ENCODE measurements around the gene MKI67.

Gene MKI67

GRCh38 chr10:128103229-128103714 lies 23.0 kb downstream of the MKI67 start:
- Histone ChIP-seq H3K4me3 (ENCODE audit: low read length in 2 of 2) (no peak overlapping the region), H4K91ac (ENCODE audit: low read depth, low read length, poor library complexity) (no peak overlapping the region), H3K27ac (replicated peaks; ENCODE audit: low read length) (no peak overlapping the region), H3K79me1 (ENCODE audit: low read depth, low read length) (peaks cover 2% of the 10 kb centered on the region), H3K14ac (ENCODE audit: low read length) (no peak overlapping the region), H3K4ac (ENCODE audit: low read length) (no peak overlapping the region), H2BK15ac (ENCODE audit: low read length) (no peak overlapping the region), H3K23ac (ENCODE audit: low read depth, low read length, poor library complexity) (no peak overlapping the region), H2AFZ (ENCODE audit: low read length) (no peak overlapping the region), H3K18ac (ENCODE audit: low read length) (no peak overlapping the region), H3K9me3 (replicated peaks in 1 of 2; ENCODE audit: control insufficient read depth in 2 of 2, insufficient read depth in 1 of 2, low read depth in 1 of 2, low read length in 2 of 2) (no peaks in the 10 kb centered on the region), H2BK5ac (ENCODE audit: low read length) (no peak overlapping the region), H2BK12ac (ENCODE audit: low read length) (no peak overlapping the region), H2AK5ac (ENCODE audit: low read depth, low read length) (no peak overlapping the region), H3K36me3 (replicated peaks in 1 of 2; ENCODE audit: control insufficient read depth in 2 of 2, insufficient read depth in 2 of 2, low read length in 2 of 2) (peaks cover 79 to 100% of the 10 kb centered on the region in 2 donors), H3K4me1 (ENCODE audit: control insufficient read depth in 2 of 2, insufficient read depth in 1 of 2, low read depth in 1 of 2, low read length in 2 of 2) (no peaks in the 10 kb centered on the region), H3K4me2 (ENCODE audit: insufficient read depth, low read length, poor library complexity, severe bottlenecking) (no peak overlapping the region), H2BK120ac (ENCODE audit: low read depth, low read length) (no peak overlapping the region), H3K9ac (ENCODE audit: low read depth, low read length, poor library complexity) (no peak overlapping the region), H4K8ac (ENCODE audit: low read depth, low read length) (no peak overlapping the region), H3K27me3 (ENCODE audit: control insufficient read depth in 3 of 3, insufficient read depth in 3 of 3, low read depth in 1 of 3, low read length in 3 of 3) (no peaks in the 10 kb centered on the region)
- DNase-seq (ENCODE audit: low spot score): no peak
- WGBS, 2 donors (ENCODE audit: extremely low coverage in 2 of 2, insufficient read length in 2 of 2, insufficient replicate concordance in 1 of 2): no CpG with 5 or more reads among the region's 8 CpGs

- no peak overlapping the region for H3K4me2 ChIP-seq (ENCODE audit: insufficient read depth, low read length, poor library complexity, severe bottlenecking)
- H4K8ac ChIP-seq (ENCODE audit: low read depth, low read length): no peak overlapping the region
- DNase-seq (ENCODE audit: low spot score): no peak
- H2BK12ac ChIP-seq (ENCODE audit: low read length): no peak overlapping the region
- H3K14ac ChIP-seq (ENCODE audit: low read length): no peak overlapping the region
- H3K23ac ChIP-seq (ENCODE audit: low read depth, low read length, poor library complexity): no peak overlapping the region
- no peak overlapping the region for H2BK120ac ChIP-seq (ENCODE audit: low read depth, low read length)
- H2BK15ac ChIP-seq (ENCODE audit: low read length): no peak overlapping the region
- H3K18ac ChIP-seq (ENCODE audit: low read length): no peak overlapping the region
- H3K27me3 ChIP-seq (ENCODE audit: control insufficient read depth in 3 of 3, insufficient read depth in 3 of 3, low read depth in 1 of 3, low read length in 3 of 3): no peaks in the 10 kb centered on the region
- peaks cover 2% of the 10 kb centered on the region for H3K79me1 ChIP-seq (ENCODE audit: low read depth, low read length)
- no CpG with 5 or more reads among the region's 19 CpGs for WGBS, 2 donors (ENCODE audit: extremely low coverage in 2 of 2, insufficient read length in 2 of 2, insufficient replicate concordance in 1 of 2)
- no peak overlapping the region for H3K27ac ChIP-seq (replicated peaks; ENCODE audit: low read length)
- H3K9me3 ChIP-seq (replicated peaks in 1 of 2; ENCODE audit: control insufficient read depth in 2 of 2, insufficient read depth in 1 of 2, low read depth in 1 of 2, low read length in 2 of 2): no peaks in the 10 kb centered on the region
- no peak overlapping the region for H3K4me3 ChIP-seq (ENCODE audit: low read length in 2 of 2)
- H2AK5ac ChIP-seq (ENCODE audit: low read depth, low read length): no peak overlapping the region
- H3K36me3 ChIP-seq (replicated peaks in 1 of 2; ENCODE audit: control insufficient read depth in 2 of 2, insufficient read depth in 2 of 2, low read length in 2 of 2): peaks cover 79 to 100% of the 10 kb centered on the region in 2 donors
- no peak overlapping the region for H3K9ac ChIP-seq (ENCODE audit: low read depth, low read length, poor library complexity)
- H2BK5ac ChIP-seq (ENCODE audit: low read length): no peak overlapping the region
- H3K4ac ChIP-seq (ENCODE audit: low read length): no peak overlapping the region
- H4K91ac ChIP-seq (ENCODE audit: low read depth, low read length, poor library complexity): no peak overlapping the region
- no peaks in the 10 kb centered on the region for H3K4me1 ChIP-seq (ENCODE audit: control insufficient read depth in 2 of 2, insufficient read depth in 1 of 2, low read depth in 1 of 2, low read length in 2 of 2)
- H2AFZ ChIP-seq (ENCODE audit: low read length): no peak overlapping the region
Observed at GRCh38 chr10:128102480-128103228, 23.6 kb downstream of the MKI67 start.

- Histone ChIP-seq H3K27ac (replicated peaks; ENCODE audit: low read length) (no peak overlapping the region), H3K18ac (ENCODE audit: low read length) (no peak overlapping the region), H2BK15ac (ENCODE audit: low read length) (no peak overlapping the region), H3K23ac (ENCODE audit: low read depth, low read length, poor library complexity) (no peak overlapping the region), H2BK12ac (ENCODE audit: low read length) (no peak overlapping the region), H3K79me1 (ENCODE audit: low read depth, low read length) (peaks cover 2% of the 10 kb centered on the region), H3K4ac (ENCODE audit: low read length) (no peak overlapping the region), H4K8ac (ENCODE audit: low read depth, low read length) (no peak overlapping the region), H3K4me1 (ENCODE audit: control insufficient read depth in 2 of 2, insufficient read depth in 1 of 2, low read depth in 1 of 2, low read length in 2 of 2) (no peaks in the 10 kb centered on the region), H3K9ac (ENCODE audit: low read depth, low read length, poor library complexity) (no peak overlapping the region), H3K27me3 (ENCODE audit: control insufficient read depth in 3 of 3, insufficient read depth in 3 of 3, low read depth in 1 of 3, low read length in 3 of 3) (no peaks in the 10 kb centered on the region), H4K91ac (ENCODE audit: low read depth, low read length, poor library complexity) (no peak overlapping the region), H2AK5ac (ENCODE audit: low read depth, low read length) (no peak overlapping the region), H3K4me2 (ENCODE audit: insufficient read depth, low read length, poor library complexity, severe bottlenecking) (no peak overlapping the region), H3K14ac (ENCODE audit: low read length) (no peak overlapping the region), H2AFZ (ENCODE audit: low read length) (no peak overlapping the region), H3K36me3 (replicated peaks in 1 of 2; ENCODE audit: control insufficient read depth in 2 of 2, insufficient read depth in 2 of 2, low read length in 2 of 2) (peaks cover 77 to 100% of the 10 kb centered on the region in 2 donors), H3K4me3 (ENCODE audit: low read length in 2 of 2) (no peak overlapping the region), H2BK5ac (ENCODE audit: low read length) (no peak overlapping the region), H3K9me3 (replicated peaks in 1 of 2; ENCODE audit: control insufficient read depth in 2 of 2, insufficient read depth in 1 of 2, low read depth in 1 of 2, low read length in 2 of 2) (no peaks in the 10 kb centered on the region), H2BK120ac (ENCODE audit: low read depth, low read length) (no peak overlapping the region)
- WGBS, 2 donors (ENCODE audit: extremely low coverage in 2 of 2, insufficient read length in 2 of 2, insufficient replicate concordance in 1 of 2): no CpG with 5 or more reads among the region's 1 CpG
- no peak for DNase-seq (ENCODE audit: low spot score)
Observed at GRCh38 chr10:128101901-128102300, 24.3 kb downstream of the MKI67 start.

- Histone ChIP-seq H3K4me1 (ENCODE audit: control insufficient read depth in 2 of 2, insufficient read depth in 1 of 2, low read depth in 1 of 2, low read length in 2 of 2) (peaks cover 0 to 2% of the 10 kb centered on the region in 2 donors), H3K79me1 (ENCODE audit: low read depth, low read length) (peaks cover 2% of the 10 kb centered on the region), H3K14ac (ENCODE audit: low read length) (no peak overlapping the region), H3K4me3 (ENCODE audit: low read length in 2 of 2) (no peak overlapping the region), H3K18ac (ENCODE audit: low read length) (no peak overlapping the region), H3K4ac (ENCODE audit: low read length) (no peak overlapping the region), H4K91ac (ENCODE audit: low read depth, low read length, poor library complexity) (no peak overlapping the region), H3K9ac (ENCODE audit: low read depth, low read length, poor library complexity) (no peak overlapping the region), H3K27me3 (ENCODE audit: control insufficient read depth in 3 of 3, insufficient read depth in 3 of 3, low read depth in 1 of 3, low read length in 3 of 3) (no peaks in the 10 kb centered on the region), H2BK120ac (ENCODE audit: low read depth, low read length) (no peak overlapping the region), H2AFZ (ENCODE audit: low read length) (no peak overlapping the region), H3K4me2 (ENCODE audit: insufficient read depth, low read length, poor library complexity, severe bottlenecking) (no peak overlapping the region), H2BK15ac (ENCODE audit: low read length) (no peak overlapping the region), H2BK12ac (ENCODE audit: low read length) (no peak overlapping the region), H3K27ac (replicated peaks; ENCODE audit: low read length) (no peak overlapping the region), H3K23ac (ENCODE audit: low read depth, low read length, poor library complexity) (no peak overlapping the region), H4K8ac (ENCODE audit: low read depth, low read length) (no peak overlapping the region), H3K9me3 (replicated peaks in 1 of 2; ENCODE audit: control insufficient read depth in 2 of 2, insufficient read depth in 1 of 2, low read depth in 1 of 2, low read length in 2 of 2) (peaks cover 0 to 2% of the 10 kb centered on the region in 2 donors), H3K36me3 (replicated peaks in 1 of 2; ENCODE audit: control insufficient read depth in 2 of 2, insufficient read depth in 2 of 2, low read length in 2 of 2) (peaks cover 68 to 93% of the 10 kb centered on the region in 2 donors), H2AK5ac (ENCODE audit: low read depth, low read length) (no peak overlapping the region), H2BK5ac (ENCODE audit: low read length) (no peak overlapping the region)
- no peak for DNase-seq (ENCODE audit: low spot score)
- WGBS, 2 donors (ENCODE audit: extremely low coverage in 2 of 2, insufficient read length in 2 of 2, insufficient replicate concordance in 1 of 2): no CpG with 5 or more reads among the region's 10 CpGs
Observed at GRCh38 chr10:128099901-128100300, 26.3 kb downstream of the MKI67 start.
